ENCODE measurements around the gene CHD2.

Gene CHD2

GRCh38 chr15:92885224-92886041 lies 14.7 kb upstream of the CHD2 start:
- no peak for DNase-seq

- no peak for DNase-seq
Observed at GRCh38 chr15:92886042-92886537, 14.0 kb upstream of the CHD2 start.

GRCh38 chr15:92886815-92887214 lies 13.3 kb upstream of the CHD2 start:
- no peak for DNase-seq

GRCh38 chr15:92887869-92888268 lies 12.3 kb upstream of the CHD2 start:
- no peak for DNase-seq

- peak; percentile 29 for DNase-seq
Observed at GRCh38 chr15:92889390-92890107, 10.6 kb upstream of the CHD2 start.

- peak; percentile 4 for DNase-seq
Observed at GRCh38 chr15:92891533-92892200, 8.5 kb upstream of the CHD2 start.

- DNase-seq: peak; percentile 2
Observed at GRCh38 chr15:92892201-92892555, 7.9 kb upstream of the CHD2 start.

GRCh38 chr15:92893200-92893599 lies 6.9 kb upstream of the CHD2 start:
- no peak for DNase-seq

GRCh38 chr15:92896561-92896960 lies 3.6 kb upstream of the CHD2 start:
- peak; percentile 37 for DNase-seq

GRCh38 chr15:92897620-92898019 lies 2.5 kb upstream of the CHD2 start:
- DNase-seq: peak; percentile 1

- no peak for DNase-seq
Observed at GRCh38 chr15:92898988-92899582, 1.0 kb upstream of the CHD2 start.

- no peak for DNase-seq
Observed at GRCh38 chr15:92899601-92899947, 550 bp upstream of the CHD2 start.

GRCh38 chr15:92900731-92901071 lies 577 bp downstream of the CHD2 start:
- DNase-seq: no peak

- DNase-seq: no peak
Observed at GRCh38 chr15:92901072-92901761, 1.1 kb downstream of the CHD2 start.

GRCh38 chr15:92901995-92902394 lies 1.9 kb downstream of the CHD2 start:
- no peak for DNase-seq

GRCh38 chr15:92902737-92903593 lies 2.8 kb downstream of the CHD2 start:
- peak; percentile 51 for DNase-seq

- no peak for DNase-seq
Observed at GRCh38 chr15:92903631-92903965, 3.5 kb downstream of the CHD2 start.

- peak; percentile 99 for DNase-seq
Observed at GRCh38 chr15:92903966-92904721, 4.0 kb downstream of the CHD2 start.

- no peak for DNase-seq
Observed at GRCh38 chr15:92904722-92905571, 4.8 kb downstream of the CHD2 start.

GRCh38 chr15:92906020-92906419 lies 5.9 kb downstream of the CHD2 start:
- peak; percentile 53 for DNase-seq

All from CD4-positive, alpha-beta T cell treated with Interleukin-12 subunit alpha and Interleukin-12 subunit beta, for 1 hour (primary cell).